ENCODE results near the gene SVOP. TPM values are rescaled to one million over a fixed set of nuclear protein-coding genes. Genes with fewer than 3 reads are reported as not detected.
"Not testable (repeated sequence)": the region's sequence is repeated elsewhere in the genome, so short reads cannot be mapped to it uniquely, and the experiment has no call there.

Gene SVOP
- total RNA-seq, 6 experiments from 2014 or later = not detected

GRCh38 chr12:108860443-108860842 is 160.4 kb downstream of the SVOP start:
- peaks cover 0 to 15% (median 6%) of the 10 kb centered on the region in 4 donors for H3K4me1 ChIP-seq
- no peak for ATAC-seq
- no peak overlapping the region for H3K4me3 ChIP-seq
- H3K27ac ChIP-seq = no peak overlapping the region
- no peaks in the 10 kb centered on the region for H3K36me3 ChIP-seq
- intact Hi-C loops (cut with DNase I) = no loop called here
- no peak for DNase-seq
- TF ChIP-seq POLR2A (IDR thresholded peaks at IDR 0.05) = no peak
- TF ChIP-seq CTCF (IDR thresholded peaks at IDR 0.05) = no peak
- no peaks in the 10 kb centered on the region for H3K27me3 ChIP-seq
- no peaks in the 10 kb centered on the region for H3K9me3 ChIP-seq
- WGBS (ENCODE audit: insufficient coverage, low coverage, low lambda C conversion rate, missing lambda C conversion rate) = 93% methylated on average over 6 of the region's 6 CpGs

DNA sequence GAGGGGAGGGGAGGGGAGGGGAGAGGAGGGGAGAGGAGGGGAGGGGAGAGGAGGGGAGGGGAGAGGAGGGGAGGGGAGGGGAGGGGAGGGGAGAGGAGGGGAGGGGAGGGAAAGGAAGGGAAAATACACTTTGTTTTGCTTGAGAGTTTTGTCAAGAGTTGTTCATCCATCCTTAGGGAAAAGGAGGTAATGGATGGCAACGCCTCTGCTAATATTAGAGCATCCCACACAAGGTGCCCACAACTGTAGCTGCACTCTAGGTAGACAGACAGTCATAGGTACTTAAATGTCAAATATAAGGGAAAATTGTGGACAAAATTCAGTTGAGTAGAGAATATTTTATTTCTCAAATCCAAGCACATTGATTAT is 161.0 kb downstream of the SVOP start:
- intact Hi-C loops (cut with DNase I) = no loop called here
- H3K36me3 ChIP-seq = no peaks in the 10 kb centered on the region
- no peak for DNase-seq
- TF ChIP-seq POLR2A (IDR thresholded peaks at IDR 0.05) (no peak), CTCF (IDR thresholded peaks at IDR 0.05) (no peak)
- H3K27me3 ChIP-seq = no peaks in the 10 kb centered on the region
- H3K4me3 ChIP-seq = no peak overlapping the region
- peaks cover 0 to 20% (median 6%) of the 10 kb centered on the region in 4 donors for H3K4me1 ChIP-seq
- ATAC-seq = no peak
- H3K27ac ChIP-seq = no peak overlapping the region
- no peaks in the 10 kb centered on the region for H3K9me3 ChIP-seq
- 88% methylated on average over 1 of the region's 1 CpG for WGBS (ENCODE audit: insufficient coverage, low coverage, low lambda C conversion rate, missing lambda C conversion rate)

DNA sequence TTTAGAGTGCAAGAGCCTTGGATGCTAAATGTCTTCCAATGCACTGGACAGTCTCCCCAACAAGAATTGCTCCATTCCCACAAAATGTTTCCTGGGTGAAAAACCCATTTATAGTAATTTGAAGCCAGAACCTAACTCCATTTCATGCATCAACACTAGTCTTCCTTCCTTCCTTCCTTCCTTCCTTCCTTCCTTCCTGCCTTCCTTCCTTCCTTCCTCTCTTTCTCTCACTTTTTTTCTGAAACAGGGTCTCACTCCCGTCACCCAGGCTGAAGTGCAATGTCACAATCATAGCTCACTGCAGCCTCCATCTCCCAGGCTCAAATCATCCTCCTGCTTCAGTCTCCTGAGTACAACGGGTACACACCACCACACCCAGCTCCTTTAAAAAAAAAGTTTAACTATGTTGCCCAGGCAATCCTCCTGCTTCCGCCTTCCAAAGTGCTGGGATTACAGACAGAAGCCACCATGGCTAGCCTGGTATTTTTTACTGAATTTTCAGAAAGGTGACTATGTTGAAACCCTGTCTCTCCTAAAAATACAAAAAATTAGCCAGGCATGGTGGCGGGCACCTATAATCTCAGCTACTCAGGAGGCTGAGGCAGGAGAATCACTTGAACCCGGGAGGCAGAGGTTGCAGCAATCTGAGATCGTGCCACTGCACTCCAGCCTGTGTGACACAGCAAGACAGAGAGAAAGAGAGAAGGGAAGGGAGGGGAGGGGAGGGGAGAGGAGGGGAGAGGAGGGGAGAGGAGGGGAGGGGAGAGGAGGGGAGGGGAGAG is 161.5 kb downstream of the SVOP start:
- WGBS (ENCODE audit: insufficient coverage, low coverage, low lambda C conversion rate, missing lambda C conversion rate) = 53% methylated on average over 6 of the region's 6 CpGs
- DNase-seq; ATAC-seq; H3K27me3 ChIP-seq; intact Hi-C loops (cut with DNase I); H3K36me3 ChIP-seq; H3K4me3 ChIP-seq; H3K9me3 ChIP-seq; H3K27ac ChIP-seq: not testable (repeated sequence)
- peaks cover 0 to 26% (median 9%) of the 10 kb centered on the region in 4 donors for H3K4me1 ChIP-seq

DNA sequence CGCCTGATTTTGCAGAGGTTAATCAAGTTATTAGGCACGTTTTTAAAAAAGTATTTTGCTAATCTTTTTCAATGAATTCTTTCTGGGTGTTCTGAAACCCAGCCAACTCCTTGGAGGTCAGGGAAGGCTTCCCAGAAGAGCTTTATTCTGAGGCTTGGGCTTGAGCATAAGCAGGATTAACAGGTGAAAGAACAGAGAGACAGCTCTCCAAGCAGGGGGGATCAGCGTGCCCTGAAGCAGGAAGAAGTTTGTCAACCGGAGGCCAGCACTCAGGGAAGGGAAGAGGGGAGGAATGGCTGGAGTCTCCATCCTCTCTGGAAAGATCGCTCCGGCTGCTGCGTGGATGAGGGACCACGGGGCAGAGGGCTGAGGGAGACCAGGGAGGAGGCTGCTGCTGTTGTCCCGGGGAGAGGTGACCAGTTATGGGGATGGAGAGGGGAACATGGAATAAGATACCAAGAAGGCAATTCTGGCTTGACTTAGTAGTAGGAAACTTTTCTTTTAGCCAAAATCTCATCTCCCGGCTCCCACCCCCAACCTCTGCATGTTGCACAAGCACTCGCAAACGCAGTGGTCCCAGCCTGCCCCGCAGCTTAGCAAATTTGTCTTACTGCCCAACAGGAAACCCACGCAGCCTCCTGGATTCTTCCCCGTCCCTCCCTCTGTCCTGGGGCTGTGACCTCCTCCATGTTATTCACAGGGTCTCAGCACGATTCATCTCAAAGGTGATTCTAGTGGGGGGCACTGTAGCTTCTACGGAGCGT is 162.4 kb downstream of the SVOP start:
- intact Hi-C loops (cut with DNase I) = no loop called here
- Histone ChIP-seq H3K4me1 (peaks cover 0 to 34% (median 12%) of the 10 kb centered on the region in 4 donors), H3K27ac (peak overlapping the region in 2 of 3 donors; percentile 85 to 91)

More for the DNA sequence above, 162.4 kb downstream of the SVOP start:
- DNase-seq = peak in 1 of 3 donors; percentile 31
- ATAC-seq = no peak
- Histone ChIP-seq H3K9me3 (no peaks in the 10 kb centered on the region), H3K36me3 (no peaks in the 10 kb centered on the region), H3K4me3 (peak overlapping the region; percentile 53 to 66 (median 62)), H3K27me3 (no peaks in the 10 kb centered on the region)
- TF ChIP-seq CTCF (IDR thresholded peaks at IDR 0.05) (no peak), POLR2A (IDR thresholded peaks at IDR 0.05) (no peak)
- WGBS (ENCODE audit: insufficient coverage, low coverage, low lambda C conversion rate, missing lambda C conversion rate) = 29% methylated on average over 15 of the region's 18 CpGs

Small RNAs within 50 kb of the gene (small RNA-seq; reads per million reads assigned to genes)
- gene AC190387.1 = 0 reads per million in 2 experiments
- 0 reads per million in 2 experiments for gene RNA5SP372
- gene RNU6-361P = 0 reads per million in 2 experiments

Other genes with a start within 250 kb of the SVOP start
- gene SSH1, start 163.5 kb downstream of the SVOP start, total RNA-seq = 10 to 100 TPM in 5 of 6 experiments, 1 to 10 TPM in 1; 9.8 to 17.6 (median 15.7) TPM
- gene DAO, start 141.0 kb downstream of the SVOP start, total RNA-seq = 10 to 100 TPM; 26.7 to 70.2 (median 45.0) TPM
- 10 to 100 TPM in 3 of 6 experiments, 1 to 10 TPM in 3; 6.4 to 17.6 (median 11.0) TPM for gene USP30, start 31.5 kb upstream of the SVOP start, total RNA-seq
- 10 to 100 TPM in 4 of 6 experiments, 1 to 10 TPM in 2; 6.1 to 19.3 (median 17.1) TPM for gene ALKBH2, start 72.4 kb upstream of the SVOP start, total RNA-seq
- gene UNG, start 76.5 kb upstream of the SVOP start, total RNA-seq = 10 to 100 TPM; 16.3 to 42.7 (median 21.2) TPM
- 100 to 1,000 TPM; 107 to 237 (median 187) TPM for gene ACACB, start 95.5 kb upstream of the SVOP start, total RNA-seq